GM21423 (cell line): Measurements from ENCODE around the gene LAMP5.

ENCODE experiments used
- ATAC-seq: cut with Tn5 transposase; IDR thresholded peaks from one replicate; pipeline ENCODE4 v1.9.1; 2021; ENCODE audit warnings: mild to moderate bottlenecking, moderate library complexity; ENCODE audit not compliant: unreplicated experiment

Gene LAMP5

GRCh38 chr20:9499126-9499899 lies 15.1 kb upstream of the LAMP5 start:
- ATAC-seq: no peak

GRCh38 chr20:9500121-9500520 lies 14.3 kb upstream of the LAMP5 start:
- ATAC-seq: peak; percentile 74

GRCh38 chr20:9501473-9501872 lies 12.9 kb upstream of the LAMP5 start:
- no peak for ATAC-seq

GRCh38 chr20:9503526-9504245 lies 10.7 kb upstream of the LAMP5 start:
- ATAC-seq: no peak

GRCh38 chr20:9506280-9506821 lies 8.0 kb upstream of the LAMP5 start:
- ATAC-seq: no peak

- no peak for ATAC-seq
Observed at GRCh38 chr20:9506964-9507369, 7.4 kb upstream of the LAMP5 start.

GRCh38 chr20:9507544-9508239 lies 6.7 kb upstream of the LAMP5 start:
- ATAC-seq: no peak

- ATAC-seq: no peak
Observed at GRCh38 chr20:9508240-9508661, 6.1 kb upstream of the LAMP5 start.

GRCh38 chr20:9508696-9509178 lies 5.7 kb upstream of the LAMP5 start:
- no peak for ATAC-seq

GRCh38 chr20:9509246-9509645 lies 5.1 kb upstream of the LAMP5 start:
- ATAC-seq: no peak

GRCh38 chr20:9510911-9511310 lies 3.5 kb upstream of the LAMP5 start:
- peak; percentile 42 for ATAC-seq

GRCh38 chr20:9514072-9514460 lies 324 bp upstream of the LAMP5 start:
- ATAC-seq: no peak

- ATAC-seq: no peak
Observed at GRCh38 chr20:9515214-9515585, 810 bp downstream of the LAMP5 start.

- ATAC-seq: peak; percentile 2
Observed at GRCh38 chr20:9515741-9516233, 1.4 kb downstream of the LAMP5 start.

- ATAC-seq: peak; percentile 44
Observed at GRCh38 chr20:9516234-9516871, 2.0 kb downstream of the LAMP5 start.

GRCh38 chr20:9517297-9518162 lies 3.1 kb downstream of the LAMP5 start:
- no peak for ATAC-seq

- no peak for ATAC-seq
Observed at GRCh38 chr20:9518576-9519175, 4.3 kb downstream of the LAMP5 start.

GRCh38 chr20:9520086-9520485 lies 5.7 kb downstream of the LAMP5 start:
- no peak for ATAC-seq

- ATAC-seq: no peak
Observed at GRCh38 chr20:9523636-9524035, 9.2 kb downstream of the LAMP5 start.
